HG02759 (cell line): ENCODE results near the gene KCNJ9.

Experiments
- ATAC-seq: cut with Tn5 transposase; IDR thresholded peaks from one replicate; pipeline ENCODE4 v1.9.1; 2021; ENCODE audit warnings: mild to moderate bottlenecking, moderate library complexity; ENCODE audit not compliant: unreplicated experiment

KCNJ9 gene

GRCh38 chr1:160066829-160067745 is 14.3 kb upstream of the KCNJ9 start:
- ATAC-seq = no peak

- ATAC-seq = no peak
Measured at GRCh38 chr1:160068225-160068624, 13.1 kb upstream of the KCNJ9 start.

GRCh38 chr1:160069460-160070231 is 11.7 kb upstream of the KCNJ9 start, which contains the start of gene KCNJ10:
Gene KCNJ10 (minus strand): TSS chr1:160070160. CDS start chr1:160042532, 27,628 bp downstream.
- no peak for ATAC-seq

- no peak for ATAC-seq
Measured at GRCh38 chr1:160070243-160071163, 10.8 kb upstream of the KCNJ9 start.

- no peak for ATAC-seq
Measured at GRCh38 chr1:160071289-160071688, 10.0 kb upstream of the KCNJ9 start.

- no peak for ATAC-seq
Measured at GRCh38 chr1:160074865-160075264, 6.5 kb upstream of the KCNJ9 start.

GRCh38 chr1:160075836-160076235 is 5.5 kb upstream of the KCNJ9 start:
- no peak for ATAC-seq

GRCh38 chr1:160076295-160076694 is 5.0 kb upstream of the KCNJ9 start:
- no peak for ATAC-seq

GRCh38 chr1:160077486-160077885 is 3.9 kb upstream of the KCNJ9 start:
- no peak for ATAC-seq

GRCh38 chr1:160078512-160079195 is 2.7 kb upstream of the KCNJ9 start:
- peak; percentile 72 for ATAC-seq

- ATAC-seq = no peak
Measured at GRCh38 chr1:160079448-160079847, 1.9 kb upstream of the KCNJ9 start.

GRCh38 chr1:160080381-160081100 is 797 bp upstream of the KCNJ9 start:
- ATAC-seq = no peak

GRCh38 chr1:160082487-160082886 is 1.1 kb downstream of the KCNJ9 start:
- ATAC-seq = no peak

- no peak for ATAC-seq
Measured at GRCh38 chr1:160082926-160083325, 1.6 kb downstream of the KCNJ9 start.

- ATAC-seq = peak; percentile 65
Measured at GRCh38 chr1:160083968-160084770, 2.8 kb downstream of the KCNJ9 start.

GRCh38 chr1:160084771-160085321 is 3.5 kb downstream of the KCNJ9 start:
- ATAC-seq = no peak

GRCh38 chr1:160085686-160086455 is 4.5 kb downstream of the KCNJ9 start:
- no peak for ATAC-seq

GRCh38 chr1:160086456-160086892 is 5.1 kb downstream of the KCNJ9 start:
- ATAC-seq = no peak
